Putamen (tissue), 1 donor: ENCODE measurements around the gene ZEB1.
A peak's percentile ranks its signal among the peaks of the same experiment; 100 is the strongest.

Experiments
- DNase-seq: peaks from one replicate; pipeline ENCODE4 v3.0.0-alpha.2; 2016; ENCODE audit warnings: low spot score

ZEB1 gene

GRCh38 chr10:31318854-31319601 lies at the start of gene ZEB1:
Gene ZEB1, plus strand, starts transcription at chr10:31319216. Its CDS starts 19 bp downstream, at chr10:31319235.
- DNase-seq = peak; percentile 82

DNA sequence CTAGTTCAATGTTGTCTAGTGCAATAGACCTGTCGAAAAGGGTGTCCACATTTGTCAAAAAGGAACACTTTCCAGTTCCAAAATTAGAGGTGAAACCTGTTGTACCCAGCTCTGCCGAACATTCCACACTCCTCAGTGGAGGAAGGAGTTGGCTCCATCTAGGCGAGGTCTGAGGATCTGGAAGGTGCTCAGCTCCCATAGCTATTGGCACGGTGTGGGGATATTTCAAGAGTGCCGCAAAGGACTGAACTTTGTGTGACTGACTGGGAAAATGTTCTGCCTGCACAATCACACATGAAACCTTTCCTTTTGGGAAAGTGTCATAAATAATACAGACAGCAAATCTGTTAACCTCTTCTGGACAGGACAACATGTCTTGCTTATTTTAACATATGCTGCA lies 48.1 kb upstream of the ZEB1 start:
- no peak for DNase-seq

- DNase-seq = no peak
Measured at GRCh38 chr10:31272841-31273240, 46.2 kb upstream of the ZEB1 start.

- DNase-seq = no peak
Measured at GRCh38 chr10:31273789-31274188, 45.2 kb upstream of the ZEB1 start.

DNA sequence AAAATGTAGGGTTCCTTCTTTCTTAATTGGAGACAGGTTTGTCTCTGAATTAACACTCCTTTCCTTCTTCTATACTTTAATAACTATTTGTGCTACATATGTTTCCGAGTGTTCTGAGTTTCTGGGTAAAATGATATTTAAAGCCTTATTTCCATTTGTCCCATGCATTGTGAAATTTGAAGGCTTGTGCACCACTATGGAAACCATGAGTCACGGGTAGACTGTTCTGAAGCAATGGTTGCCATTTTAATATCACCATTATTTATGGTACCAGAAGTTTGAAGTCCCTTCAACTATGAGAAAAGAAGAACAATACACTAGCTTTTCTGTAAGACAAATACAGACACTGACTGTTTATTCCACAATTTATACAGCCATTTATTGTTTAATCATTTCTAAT lies 44.7 kb upstream of the ZEB1 start:
- no peak for DNase-seq

DNA sequence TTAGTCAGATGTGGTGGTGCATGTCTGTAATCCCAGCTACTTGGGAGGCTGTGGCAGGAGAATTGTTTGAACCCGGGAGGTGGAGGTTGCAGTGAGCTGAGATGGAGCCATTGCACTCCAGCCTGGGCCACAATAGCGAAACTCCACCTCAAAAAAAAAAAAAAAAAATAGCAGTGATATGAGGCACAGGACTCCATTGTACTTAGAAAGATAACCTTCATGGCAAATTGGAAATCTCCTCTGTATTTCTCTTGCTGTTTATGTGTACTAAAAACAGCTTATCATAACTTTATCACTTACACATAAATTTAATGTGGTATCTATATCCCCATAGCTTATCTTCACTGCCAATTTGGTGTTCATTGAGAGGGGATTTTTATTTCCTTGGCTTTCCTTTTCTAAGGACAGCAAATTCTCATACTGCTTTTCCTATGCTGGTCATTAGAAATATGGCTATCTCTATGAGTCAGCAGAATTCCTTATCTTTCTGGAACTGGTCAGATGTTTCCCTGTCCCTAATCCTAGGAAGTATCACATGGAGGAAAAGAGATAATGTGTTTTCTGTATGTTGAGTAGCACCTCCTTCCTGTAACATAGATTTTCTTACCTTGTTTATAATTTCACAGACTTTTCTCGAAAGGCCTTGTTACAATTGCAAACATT lies 40.6 kb upstream of the ZEB1 start:
- no peak for DNase-seq

GRCh38 chr10:31280972-31281371 lies 38.0 kb upstream of the ZEB1 start:
- no peak for DNase-seq

- no peak for DNase-seq
Measured at GRCh38 chr10:31288001-31288400, 31.0 kb upstream of the ZEB1 start.

- no peak for DNase-seq
Measured at GRCh38 chr10:31288962-31289361, 30.1 kb upstream of the ZEB1 start.

- no peak for DNase-seq
Measured at GRCh38 chr10:31290386-31290785, 28.6 kb upstream of the ZEB1 start.

- DNase-seq = peak; percentile 18
Measured at GRCh38 chr10:31291123-31291522, 27.9 kb upstream of the ZEB1 start.

DNA sequence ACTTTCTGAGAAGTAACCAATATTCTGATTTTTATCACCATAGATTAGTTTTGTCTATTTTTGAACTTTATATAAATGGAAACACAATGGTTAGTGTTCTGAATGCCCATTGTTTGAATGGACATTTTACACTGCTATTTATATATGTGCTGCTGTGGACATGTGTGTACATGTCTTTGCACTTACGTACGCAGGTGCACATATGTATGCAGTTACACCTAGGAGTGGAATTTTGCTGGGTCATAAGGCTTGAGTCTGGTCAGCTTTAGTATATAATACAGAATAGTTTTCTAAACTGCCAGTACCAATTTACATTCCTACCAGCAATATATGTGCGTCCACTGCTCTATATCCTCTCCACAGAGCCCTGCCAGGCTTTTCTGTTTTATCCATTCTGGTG lies 24.5 kb upstream of the ZEB1 start:
- no peak for DNase-seq

DNA sequence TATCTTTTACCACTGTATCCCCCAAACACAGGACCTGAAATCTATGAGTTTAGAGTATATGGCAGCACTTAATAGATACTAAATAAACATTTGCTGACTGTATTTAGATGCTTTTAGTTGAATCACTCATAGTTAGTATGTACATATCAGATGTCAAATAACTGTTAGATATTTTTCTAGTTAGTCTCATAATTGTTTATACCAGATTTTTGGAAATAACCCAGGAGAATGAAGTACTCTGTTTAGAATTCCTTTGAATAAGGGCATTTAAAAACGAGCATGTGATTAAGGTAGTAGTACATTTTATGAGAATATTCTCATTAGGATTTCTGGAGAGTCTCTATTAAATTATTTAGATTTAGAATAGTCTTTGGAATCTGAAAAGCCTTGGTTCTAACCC lies 22.3 kb upstream of the ZEB1 start:
- no peak for DNase-seq

- no peak for DNase-seq
Measured at GRCh38 chr10:31299119-31299518, 19.9 kb upstream of the ZEB1 start.

DNA sequence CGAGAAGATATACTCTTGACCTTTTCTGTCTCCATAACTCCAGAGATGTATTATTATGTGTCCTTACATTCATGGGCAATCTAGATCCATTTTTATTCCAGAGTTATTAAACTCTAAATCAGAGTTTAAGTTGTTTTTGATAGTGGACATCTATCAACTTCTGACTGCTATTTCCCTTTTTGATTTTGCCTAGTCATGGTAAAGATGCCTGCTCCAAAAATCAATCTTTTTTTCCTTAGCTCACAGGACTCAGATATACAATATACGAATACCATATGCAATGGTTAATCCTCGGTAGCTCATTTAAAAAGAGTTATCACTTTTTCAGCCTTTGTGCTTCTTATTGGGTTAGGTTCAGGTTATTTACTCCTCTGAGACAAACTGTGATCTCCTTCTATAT lies 15.8 kb upstream of the ZEB1 start:
- DNase-seq = no peak

GRCh38 chr10:31304291-31304970 lies 14.6 kb upstream of the ZEB1 start:
- DNase-seq = no peak

GRCh38 chr10:31313396-31313795 lies 5.6 kb upstream of the ZEB1 start:
- DNase-seq = no peak

GRCh38 chr10:31314256-31315150 lies 4.5 kb upstream of the ZEB1 start:
- DNase-seq = no peak

- DNase-seq = no peak
Measured at GRCh38 chr10:31315453-31315852, 3.6 kb upstream of the ZEB1 start.

DNA sequence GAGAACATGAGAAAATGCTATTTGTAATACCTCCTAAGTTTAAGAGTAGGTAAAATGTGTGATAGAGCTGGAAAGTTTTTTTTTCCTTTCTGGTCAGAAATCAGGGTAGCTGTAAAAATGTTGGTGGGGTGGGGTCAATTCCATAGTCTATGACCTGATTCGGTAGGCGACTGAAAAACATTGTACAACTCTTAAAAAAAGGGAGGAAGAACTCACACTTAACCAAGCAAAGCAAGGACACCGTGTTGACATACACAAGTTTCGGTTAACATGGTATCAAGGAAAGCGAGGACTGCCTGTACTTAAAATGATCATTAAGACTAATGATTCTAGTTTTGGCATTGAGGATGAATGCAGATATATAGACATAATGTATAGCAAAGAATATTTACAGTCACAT lies 1.8 kb upstream of the ZEB1 start:
- DNase-seq = no peak

DNA sequence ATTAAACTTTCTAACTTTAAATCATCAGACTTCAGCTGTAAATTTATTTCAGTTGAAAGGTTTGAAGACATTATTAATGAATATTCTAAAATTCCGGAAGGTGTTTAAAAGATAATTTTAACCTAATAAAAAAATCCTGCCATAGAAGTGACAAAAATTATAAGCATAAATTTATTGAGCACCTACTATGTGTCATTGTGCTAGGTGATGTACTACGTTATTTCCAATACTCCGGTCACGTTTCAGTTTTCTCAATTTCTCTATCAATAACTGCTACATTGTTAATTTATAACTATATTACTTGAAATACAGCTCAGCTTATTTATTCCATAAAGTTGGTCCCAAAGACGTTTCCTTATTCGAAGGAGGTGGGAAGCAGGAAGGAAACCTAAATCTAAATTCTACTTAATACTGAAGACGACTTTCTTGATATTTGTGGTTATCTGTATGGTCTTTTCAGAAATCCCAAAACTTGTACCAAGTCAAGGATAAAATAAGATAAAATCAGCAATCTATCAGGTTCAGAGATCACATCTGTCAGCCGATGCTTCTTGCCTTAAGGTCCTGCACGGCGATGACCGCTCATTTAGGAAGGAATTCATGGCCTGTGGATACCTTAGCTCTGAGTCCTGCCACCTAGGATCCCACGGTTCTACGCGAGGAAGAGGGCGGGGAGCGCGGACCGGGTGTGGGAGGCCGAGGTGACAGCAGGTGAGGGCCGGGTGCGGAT lies 1.2 kb upstream of the ZEB1 start:
- DNase-seq = no peak
